ENCODE results near the gene PRKCZ.

PRKCZ gene

GRCh38 chr1:2163205-2163604 lies 113.0 kb downstream of the PRKCZ start:
- DNase-seq: no peak

DNA sequence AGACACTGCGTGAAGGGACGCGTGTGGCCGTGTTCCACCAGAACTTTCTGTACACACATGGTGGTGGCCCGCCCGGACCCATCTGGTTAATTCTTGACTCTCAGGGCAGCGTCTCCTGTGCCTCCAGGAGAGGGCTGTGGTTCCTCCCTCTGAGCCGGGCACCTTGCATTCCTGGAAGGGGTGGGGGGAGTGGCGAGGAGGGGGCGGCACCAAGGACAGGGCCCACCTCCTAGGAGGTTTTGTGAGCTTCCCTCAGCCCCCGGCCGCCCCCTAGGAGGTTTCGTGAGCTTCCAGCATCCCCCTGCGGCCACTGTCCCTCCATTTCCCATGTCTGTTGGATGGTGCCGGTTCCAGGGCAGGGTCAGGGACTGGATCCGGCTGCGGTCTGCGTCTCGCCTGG lies 115.4 kb downstream of the PRKCZ start:
- no peak for DNase-seq

DNA sequence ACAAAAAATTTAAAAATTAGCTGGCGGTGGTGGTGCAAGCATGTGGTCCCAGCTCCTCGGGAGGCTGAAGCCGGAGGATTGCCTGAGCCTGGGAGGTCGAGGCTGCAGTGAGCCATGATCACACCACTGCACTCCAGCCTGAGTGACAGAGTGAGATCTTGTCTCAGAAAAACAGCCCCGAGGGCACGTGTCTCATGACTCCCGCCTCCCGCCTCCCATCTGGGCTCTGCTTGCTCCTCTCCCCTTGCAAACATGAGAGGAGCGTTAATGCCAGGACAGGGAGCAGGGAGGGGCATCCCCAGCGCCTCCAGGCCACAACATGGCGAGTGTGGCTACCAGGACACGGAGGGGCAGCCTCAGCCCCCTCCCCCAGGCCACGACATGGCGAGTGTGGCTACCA lies 116.0 kb downstream of the PRKCZ start:
- DNase-seq: no peak

- no peak for DNase-seq
Observed at GRCh38 chr1:2166695-2167094, 116.5 kb downstream of the PRKCZ start.

DNA sequence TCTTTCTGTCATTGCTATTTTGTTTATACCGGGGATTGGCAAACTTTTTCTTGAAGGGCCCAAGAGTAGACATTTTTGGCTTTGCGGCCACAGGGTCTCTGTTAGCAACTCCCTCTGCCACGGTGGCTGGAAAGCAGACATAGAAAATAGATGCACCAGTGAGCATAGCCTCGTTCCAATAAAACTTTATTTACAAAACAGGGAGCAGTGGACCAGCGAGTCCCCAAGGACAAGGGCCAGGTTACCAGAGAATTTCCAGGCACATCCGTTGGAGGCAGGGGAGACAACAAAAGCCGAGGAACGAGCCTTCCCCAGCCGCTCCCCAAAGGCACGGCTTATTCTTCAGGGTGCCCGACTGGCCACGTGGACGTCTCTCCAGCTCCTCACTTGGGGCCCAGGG lies 117.9 kb downstream of the PRKCZ start:
- no peak for DNase-seq

GRCh38 chr1:2168535-2168934 lies 118.3 kb downstream of the PRKCZ start:
- no peak for DNase-seq

DNA sequence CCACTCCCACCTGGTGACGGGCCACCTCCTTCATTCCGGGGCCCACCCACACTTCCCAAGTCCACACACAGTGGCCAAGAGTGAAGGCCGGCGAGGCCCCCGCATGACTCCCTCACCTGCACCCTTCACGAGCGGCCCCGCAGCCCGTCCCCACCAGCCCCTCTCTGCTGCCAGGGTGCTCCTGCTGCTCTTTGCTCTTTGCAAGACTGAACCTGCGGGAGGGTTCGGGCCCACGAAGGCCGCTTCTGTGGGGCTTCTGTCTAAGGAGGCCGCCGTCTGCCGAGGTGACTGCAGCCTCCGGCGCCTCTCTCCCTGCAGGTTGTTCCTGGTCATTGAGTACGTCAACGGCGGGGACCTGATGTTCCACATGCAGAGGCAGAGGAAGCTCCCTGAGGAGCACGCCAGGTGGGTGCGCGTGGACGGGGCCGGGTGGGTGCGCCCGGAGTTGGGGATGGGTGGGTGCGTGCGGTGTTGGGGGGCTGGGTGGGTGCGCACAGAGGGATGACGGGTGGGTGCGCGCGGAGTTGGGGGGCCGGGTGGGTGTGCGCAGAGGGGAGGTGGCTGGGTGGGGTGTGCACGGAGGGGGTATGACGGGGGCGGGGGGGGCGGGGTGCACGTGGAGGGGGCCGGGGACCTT lies 119.1 kb downstream of the PRKCZ start:
- no peak for DNase-seq

DNA sequence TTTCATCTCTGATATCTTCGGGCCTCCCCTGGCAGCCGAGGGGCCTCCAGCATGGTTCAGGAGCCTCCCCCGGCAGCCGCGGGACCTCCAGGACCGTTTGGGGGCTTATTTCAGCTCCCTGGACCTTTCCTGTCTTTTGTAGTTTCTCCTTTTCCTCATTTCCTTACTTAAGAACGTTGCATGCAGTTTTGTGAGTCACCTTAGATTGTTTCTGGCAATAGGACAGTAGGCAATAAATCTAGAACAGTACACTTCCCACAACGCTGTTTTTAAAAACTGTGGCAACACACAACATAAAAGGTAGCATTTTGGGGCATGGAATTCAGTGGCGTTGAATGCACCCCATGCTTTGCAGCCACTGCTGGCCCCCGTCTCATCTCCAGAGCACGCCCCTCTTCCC lies 120.0 kb downstream of the PRKCZ start:
- no peak for DNase-seq

GRCh38 chr1:2172012-2172411 lies 121.8 kb downstream of the PRKCZ start:
- no peak for DNase-seq

DNA sequence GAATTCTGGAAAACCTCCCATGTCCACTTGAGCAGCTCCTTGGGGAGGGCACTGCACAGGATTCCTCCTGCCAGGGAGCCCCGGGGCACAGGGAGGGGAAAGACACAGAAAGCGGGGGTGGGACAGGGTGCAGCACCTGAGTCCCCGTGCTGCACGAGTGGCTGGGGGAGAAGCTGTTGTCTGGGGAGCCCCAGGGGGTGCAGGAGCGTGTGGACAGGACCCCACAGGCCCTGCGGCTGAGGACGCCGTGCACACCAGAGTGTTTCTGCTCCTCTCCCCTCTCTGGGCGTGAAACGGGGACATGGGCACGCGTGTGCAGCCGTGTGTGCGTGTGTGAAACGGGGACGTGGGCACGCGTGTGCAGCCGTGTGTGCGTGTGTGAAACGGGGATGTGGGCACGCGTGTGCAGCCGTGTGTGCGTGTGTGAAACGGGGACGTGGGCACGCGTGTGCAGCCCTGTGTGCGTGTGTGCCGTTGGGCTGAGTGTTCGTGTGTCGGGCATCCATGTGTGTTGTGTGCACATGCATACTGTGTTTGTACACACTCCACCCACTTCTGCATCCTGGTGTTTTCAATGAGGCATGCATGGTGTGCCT lies 122.4 kb downstream of the PRKCZ start:
- no peak for DNase-seq

- no peak for DNase-seq
Observed at GRCh38 chr1:2173546-2174347, 123.5 kb downstream of the PRKCZ start.

DNA sequence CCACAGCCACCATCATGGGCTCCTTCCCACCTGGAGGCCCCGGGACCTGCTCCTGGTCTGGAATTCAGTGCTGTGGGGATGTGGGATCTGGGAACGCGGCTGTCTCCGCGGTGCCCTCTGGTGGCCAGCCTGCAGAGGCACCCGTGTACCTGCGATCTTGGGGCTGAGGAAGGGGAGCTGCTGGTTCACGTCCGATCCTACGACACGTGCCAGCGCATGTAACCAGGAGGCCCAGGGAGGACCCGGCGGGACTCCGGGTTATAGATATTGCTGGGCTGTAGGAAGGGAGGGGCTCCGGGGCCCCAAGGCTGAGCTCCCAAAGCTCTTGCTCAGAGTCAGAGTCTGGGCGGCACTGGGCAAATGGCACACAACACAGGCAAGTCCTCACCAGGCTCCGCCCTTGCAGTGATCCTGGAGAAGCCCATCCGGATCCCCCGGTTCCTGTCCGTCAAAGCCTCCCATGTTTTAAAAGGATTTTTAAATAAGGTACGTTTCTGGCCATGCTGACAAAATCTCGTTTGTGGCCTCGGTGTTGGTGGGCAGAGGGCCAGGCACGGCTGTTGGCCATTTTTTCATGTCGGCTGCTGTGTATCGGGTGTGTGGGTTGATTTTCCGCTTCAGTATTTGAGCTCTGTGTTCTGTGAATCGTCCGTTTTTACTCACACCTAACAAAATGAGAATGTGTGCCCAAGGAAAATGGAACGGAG lies 124.3 kb downstream of the PRKCZ start:
- peak; percentile 47 to 55 for DNase-seq

DNA sequence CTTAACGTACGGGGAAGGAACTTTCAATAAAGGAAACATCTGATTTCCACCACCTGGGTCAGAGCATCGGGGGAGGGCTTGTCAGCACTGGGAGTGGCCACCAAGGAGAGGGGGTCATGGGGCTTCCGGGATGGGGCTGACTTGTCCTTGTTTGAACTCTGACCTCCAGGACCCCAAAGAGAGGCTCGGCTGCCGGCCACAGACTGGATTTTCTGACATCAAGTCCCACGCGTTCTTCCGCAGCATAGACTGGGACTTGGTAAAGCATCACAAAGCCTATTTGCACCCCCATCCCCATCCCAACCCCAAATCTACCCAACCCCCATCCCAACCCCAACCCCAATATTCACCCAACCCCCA lies 124.8 kb downstream of the PRKCZ start:
- DNase-seq: no peak

DNA sequence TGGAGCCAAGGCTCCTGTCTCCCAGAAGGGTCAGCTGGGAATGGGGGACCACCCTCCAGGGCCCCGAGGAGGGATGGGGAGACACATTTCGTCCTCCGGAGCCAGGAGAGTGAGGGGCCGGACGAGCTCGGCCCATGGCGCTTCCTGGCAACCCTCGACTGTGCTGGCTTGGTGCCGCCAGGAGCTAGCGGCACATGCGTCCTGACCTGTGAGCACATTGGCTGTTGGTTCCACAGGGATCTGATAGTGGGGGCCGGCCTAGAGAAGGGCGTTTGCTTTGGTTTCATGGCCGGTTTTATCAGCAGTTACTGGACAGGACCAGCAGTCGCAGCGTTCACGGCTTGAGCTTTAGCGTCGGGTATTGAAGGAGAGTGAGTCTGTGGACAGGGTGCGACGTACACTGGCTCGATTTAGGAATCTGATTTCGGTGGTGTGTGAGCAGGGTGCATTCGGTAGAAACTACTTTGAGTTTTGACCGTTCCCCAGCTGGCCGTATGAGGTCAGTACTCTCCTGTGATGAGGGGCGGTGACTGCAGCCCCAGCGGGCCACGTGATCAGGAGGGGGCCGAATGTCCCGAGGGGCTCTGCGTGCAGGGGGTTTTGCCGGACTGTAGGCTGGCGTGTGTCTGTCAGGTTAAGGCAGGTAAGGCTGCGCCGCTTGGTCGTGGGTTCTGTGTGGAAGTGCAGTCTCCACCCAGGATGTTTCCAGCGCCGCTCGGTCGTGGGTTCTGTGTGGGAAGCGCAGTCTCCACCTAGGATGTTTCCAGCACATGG lies 125.7 kb downstream of the PRKCZ start:
- DNase-seq: no peak

- no peak for DNase-seq
Observed at GRCh38 chr1:2176615-2177014, 126.4 kb downstream of the PRKCZ start.

- no peak for DNase-seq
Observed at GRCh38 chr1:2177541-2177940, 127.3 kb downstream of the PRKCZ start.

GRCh38 chr1:2177946-2178538 lies 127.8 kb downstream of the PRKCZ start:
- no peak for DNase-seq

DNA sequence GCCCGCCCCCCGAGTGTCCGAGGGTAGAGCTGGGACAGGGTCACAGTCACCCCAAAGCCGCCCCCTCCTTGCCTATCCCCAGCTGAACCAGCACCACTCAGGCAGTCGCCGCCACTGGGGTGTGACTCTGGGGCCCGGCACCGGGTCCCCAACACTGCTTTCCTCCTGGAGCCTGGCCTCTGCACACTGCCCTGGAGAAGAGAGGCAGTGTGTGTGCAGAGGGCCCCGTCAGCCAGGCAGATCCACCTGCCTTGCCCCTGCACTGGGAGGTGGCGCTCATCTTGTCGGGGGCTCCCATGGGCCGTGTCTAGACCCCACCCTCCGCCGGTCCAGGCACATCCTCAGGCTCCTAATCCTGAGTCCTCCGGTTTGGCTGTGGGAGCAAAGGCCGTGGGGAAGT lies 128.7 kb downstream of the PRKCZ start:
- no peak for DNase-seq

- DNase-seq: no peak
Observed at GRCh38 chr1:2179283-2180013, 129.2 kb downstream of the PRKCZ start.

GRCh38 chr1:2180297-2181245 lies 130.4 kb downstream of the PRKCZ start:
- DNase-seq: no peak

GRCh38 chr1:2181271-2181670 lies 131.1 kb downstream of the PRKCZ start:
- DNase-seq: no peak
